Thyroid gland (tissue), 4 donors: ENCODE measurements around the gene ACTL6B. TPM values are rescaled to one million over a fixed set of nuclear protein-coding genes. Genes with fewer than 3 reads are reported as not detected.

Source experiments
- DNase-seq, 2 donors: peaks; one replicate each; pipeline ENCODE4 v3.0.0-alpha.2; 2019
- H3K27ac ChIP-seq, 3 donors: fragments of 200-600 bp; sonication (generic); 1 replicate in 2 of 3; 2 replicates in 1 of 3; pipeline ENCODE4 v1.5.1; 2016 to 2019; ENCODE audit warnings: mild to moderate bottlenecking in 1 of 3, moderate library complexity in 1 of 3
- H3K27me3 ChIP-seq: fragments of 200-600 bp; sonication (generic); one replicate; pipeline ENCODE4 v1.5.1; 2019
- H3K36me3 ChIP-seq, 2 donors: fragments of 200-600 bp; sonication (generic); one replicate each; pipeline ENCODE4 v1.5.1; 2016 to 2019
- H3K4me1 ChIP-seq, 2 donors: fragments of 200-600 bp; sonication (generic); one replicate each; pipeline ENCODE4 v1.5.1; 2017 to 2019
- H3K4me3 ChIP-seq, 3 donors: fragments of 200-600 bp; sonication (generic); replicated peaks in 1 of 3; 1 replicate in 2 of 3; 2 replicates in 1 of 3; pipeline ENCODE4 v1.5.1; 2016; ENCODE audit warnings: mild to moderate bottlenecking in 1 of 3
- H3K9me3 ChIP-seq: fragments of 200-600 bp; sonication (generic); one replicate; pipeline ENCODE4 v1.5.1; 2017
- CTCF ChIP-seq, 6 experiments: fragments of 200-600 bp in 3 of 6; fragments of 450-650 bp in 3 of 6; sonication (generic) in 3 of 6; IDR thresholded peaks; one replicate each; pipeline ENCODE4 v1.5.1; 2016 to 2019; ENCODE audit warnings: antibody characterized with exemption in 6 of 6, mild to moderate bottlenecking in 2 of 6, inconsistent platforms in 1 of 6, moderate library complexity in 1 of 6
- POLR2A ChIP-seq, 2 donors: fragments of 450-650 bp; IDR thresholded peaks; one replicate each; pipeline ENCODE4 v1.6.1; 2017; ENCODE audit warnings: antibody characterized with exemption in 2 of 2, mild to moderate bottlenecking in 2 of 2, moderate library complexity in 1 of 2
- WGBS, 2 donors: methylation state at CpG; one replicate each; pipeline ENCODE4 v1.1.5; 2017; 5-methylcytosine and 5-hydroxymethylcytosine counted together
- intact Hi-C: fragments of 100-400 bp; cut with DNase I; formaldehyde crosslinking; loops from one replicate; pipeline ENCODE4 v1.15.1; 2023
- total RNA-seq, 4 donors: library from RNA; depleted of rRNA; stranded (reverse); fragments of >200 nt; gene quantifications; one replicate each; pipeline ENCODE4 v1.2.3, GENCODE V29; 2016

Gene ACTL6B
- total RNA-seq, 4 donors from 2014 or later = 0.93 TPM; not detected in 3

- TF ChIP-seq CTCF (IDR thresholded peaks at IDR 0.05) (no peak), POLR2A (IDR thresholded peaks at IDR 0.05) (no peak)
- Histone ChIP-seq H3K27me3 (no peaks in the 10 kb centered on the region), H3K27ac (no peak overlapping the region), H3K9me3 (no peaks in the 10 kb centered on the region), H3K4me1 (no peaks in the 10 kb centered on the region), H3K36me3 (no peaks in the 10 kb centered on the region), H3K4me3 (no peak overlapping the region)
- no peak for DNase-seq
- intact Hi-C loops = no loop called here
- whole genome bisulfite sequencing, 2 donors = 94 to 98% methylated on average over 6 of the region's 6 CpGs
These were observed 36.0 kb downstream of the ACTL6B start for GRCh38 chr7:100620239-100620638.

- no peaks in the 10 kb centered on the region for H3K27me3 ChIP-seq
- no peak for DNase-seq
- TF ChIP-seq CTCF (IDR thresholded peaks at IDR 0.05) (no peak), POLR2A (IDR thresholded peaks at IDR 0.05) (no peak)
- no peaks in the 10 kb centered on the region for H3K9me3 ChIP-seq
- H3K4me3 ChIP-seq = no peak overlapping the region
- H3K4me1 ChIP-seq = peaks cover 8 to 12% of the 10 kb centered on the region in 2 donors
- H3K27ac ChIP-seq = no peak overlapping the region
- 86 to 88% methylated on average over 6 of the region's 6 CpGs for WGBS, 2 donors
- intact Hi-C loops = no loop called here
- no peaks in the 10 kb centered on the region for H3K36me3 ChIP-seq
These were observed 41.9 kb downstream of the ACTL6B start for GRCh38 chr7:100614308-100614861.

- H3K9me3 ChIP-seq = no peaks in the 10 kb centered on the region
- intact Hi-C loops = no loop called here
- TF ChIP-seq POLR2A (IDR thresholded peaks at IDR 0.05) = no peak
- no peak for TF ChIP-seq CTCF (IDR thresholded peaks at IDR 0.05)
- H3K36me3 ChIP-seq = no peaks in the 10 kb centered on the region
- H3K27ac ChIP-seq = no peak overlapping the region
- 91 to 94% methylated on average over 13 of the region's 13 CpGs for WGBS, 2 donors
- H3K27me3 ChIP-seq = no peaks in the 10 kb centered on the region
- no peak overlapping the region for H3K4me3 ChIP-seq
- no peak for DNase-seq
- H3K4me1 ChIP-seq = peaks cover 8 to 12% of the 10 kb centered on the region in 2 donors
These were observed 42.7 kb downstream of the ACTL6B start for GRCh38 chr7:100613412-100614175.

- DNase-seq = peak in 1 of 2 donors; percentile 6
- Histone ChIP-seq H3K27me3 (no peaks in the 10 kb centered on the region), H3K4me3 (peak overlapping the region; percentile 45 to 89 (median 77)), H3K27ac (peak overlapping the region in 2 of 3 donors; percentile 80 to 97), H3K9me3 (no peaks in the 10 kb centered on the region), H3K36me3 (no peaks in the 10 kb centered on the region), H3K4me1 (peaks cover 8 to 12% of the 10 kb centered on the region in 2 donors)
- WGBS, 2 donors = 5 to 6% methylated on average over 12 of the region's 29 CpGs
- no peak for TF ChIP-seq CTCF (IDR thresholded peaks at IDR 0.05)
- no peak for TF ChIP-seq POLR2A (IDR thresholded peaks at IDR 0.05)
- intact Hi-C loops = no loop called here
These were observed 43.4 kb downstream of the ACTL6B start for GRCh38 chr7:100612730-100613390.
